Measurements from ENCODE around the gene CREB5.

DNA sequence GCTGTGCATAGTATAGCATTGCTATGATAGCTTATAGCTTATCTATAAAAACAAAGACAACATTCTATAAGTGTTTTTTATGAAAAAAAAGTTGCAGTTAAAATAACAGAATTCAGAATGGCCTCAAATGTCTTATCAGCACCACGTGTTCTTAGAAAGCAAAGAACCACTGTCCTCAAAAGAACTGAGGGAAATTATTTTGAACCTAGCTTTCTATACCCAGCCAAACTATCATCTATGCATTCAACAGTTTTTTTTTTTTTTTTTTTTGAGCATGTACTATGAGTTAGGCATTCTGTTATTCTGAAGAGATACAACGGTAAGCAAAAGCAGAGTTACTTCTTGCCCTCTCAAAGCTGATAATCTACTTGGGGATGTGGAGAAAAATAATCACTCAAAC lies 247.8 kb downstream of the CREB5 start:
- no peak for TF ChIP-seq EZH2 (IDR thresholded peaks at IDR 0.05; ENCODE audit: borderline replicate concordance, low read depth, low read length, severe bottlenecking)
- TF ChIP-seq, protein P1, sequence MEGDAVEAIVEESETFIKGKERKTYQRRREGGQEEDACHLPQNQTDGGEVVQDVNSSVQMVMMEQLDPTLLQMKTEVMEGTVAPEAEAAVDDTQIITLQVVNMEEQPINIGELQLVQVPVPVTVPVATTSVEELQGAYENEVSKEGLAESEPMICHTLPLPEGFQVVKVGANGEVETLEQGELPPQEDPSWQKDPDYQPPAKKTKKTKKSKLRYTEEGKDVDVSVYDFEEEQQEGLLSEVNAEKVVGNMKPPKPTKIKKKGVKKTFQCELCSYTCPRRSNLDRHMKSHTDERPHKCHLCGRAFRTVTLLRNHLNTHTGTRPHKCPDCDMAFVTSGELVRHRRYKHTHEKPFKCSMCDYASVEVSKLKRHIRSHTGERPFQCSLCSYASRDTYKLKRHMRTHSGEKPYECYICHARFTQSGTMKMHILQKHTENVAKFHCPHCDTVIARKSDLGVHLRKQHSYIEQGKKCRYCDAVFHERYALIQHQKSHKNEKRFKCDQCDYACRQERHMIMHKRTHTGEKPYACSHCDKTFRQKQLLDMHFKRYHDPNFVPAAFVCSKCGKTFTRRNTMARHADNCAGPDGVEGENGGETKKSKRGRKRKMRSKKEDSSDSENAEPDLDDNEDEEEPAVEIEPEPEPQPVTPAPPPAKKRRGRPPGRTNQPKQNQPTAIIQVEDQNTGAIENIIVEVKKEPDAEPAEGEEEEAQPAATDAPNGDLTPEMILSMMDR (IDR thresholded peaks at IDR 0.05; ENCODE audit: borderline replicate concordance, extremely low read depth, low read length, poor library complexity, severe bottlenecking), result no peak

Data from DND-41 (cell line).